ENCODE data around the gene ACTA2.
A peak's percentile ranks its signal among the peaks of the same experiment; 100 is the strongest.

Gene ACTA2

DNA sequence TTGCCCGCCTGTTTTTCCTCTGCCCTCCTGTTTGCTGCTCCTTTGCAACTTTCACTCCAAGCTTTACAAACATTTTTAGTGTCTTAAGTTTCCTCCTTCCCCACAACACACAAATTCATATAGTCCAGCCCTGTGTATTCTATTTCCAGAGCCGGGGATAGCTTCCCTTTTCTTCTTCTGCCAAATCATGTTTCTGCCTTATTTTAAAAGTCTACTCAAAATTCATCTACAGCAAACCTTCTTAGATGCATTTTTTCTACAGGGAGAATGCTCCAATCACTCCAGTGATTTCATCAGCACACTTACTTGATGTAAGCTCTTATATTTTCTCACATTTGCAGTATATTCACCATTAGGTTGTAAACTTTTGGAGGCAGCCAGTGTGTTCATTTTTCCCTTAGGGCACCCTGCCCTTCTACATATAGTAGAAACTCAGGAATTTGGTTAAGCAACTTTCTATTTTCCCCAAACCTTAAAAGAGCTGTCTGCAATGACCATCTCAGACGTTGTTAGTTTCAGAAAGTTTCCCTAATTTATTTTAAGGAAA, 12.4 kb upstream of the ACTA2 start:
- H3K27me3 Mint-ChIP-seq (ENCODE audit: low read depth), result no peaks in the 10 kb centered on the region
- H3K4me1 Mint-ChIP-seq, result peaks cover 37% of the 10 kb centered on the region
- H3K27ac Mint-ChIP-seq, result peak overlapping the region in 2 of 3 experiments; percentile 69 to 81
- no peak overlapping the region for H3K4me3 Mint-ChIP-seq
- no peaks in the 10 kb centered on the region for H3K36me3 Mint-ChIP-seq (ENCODE audit: low read depth)
- TF ChIP-seq, protein P1, sequence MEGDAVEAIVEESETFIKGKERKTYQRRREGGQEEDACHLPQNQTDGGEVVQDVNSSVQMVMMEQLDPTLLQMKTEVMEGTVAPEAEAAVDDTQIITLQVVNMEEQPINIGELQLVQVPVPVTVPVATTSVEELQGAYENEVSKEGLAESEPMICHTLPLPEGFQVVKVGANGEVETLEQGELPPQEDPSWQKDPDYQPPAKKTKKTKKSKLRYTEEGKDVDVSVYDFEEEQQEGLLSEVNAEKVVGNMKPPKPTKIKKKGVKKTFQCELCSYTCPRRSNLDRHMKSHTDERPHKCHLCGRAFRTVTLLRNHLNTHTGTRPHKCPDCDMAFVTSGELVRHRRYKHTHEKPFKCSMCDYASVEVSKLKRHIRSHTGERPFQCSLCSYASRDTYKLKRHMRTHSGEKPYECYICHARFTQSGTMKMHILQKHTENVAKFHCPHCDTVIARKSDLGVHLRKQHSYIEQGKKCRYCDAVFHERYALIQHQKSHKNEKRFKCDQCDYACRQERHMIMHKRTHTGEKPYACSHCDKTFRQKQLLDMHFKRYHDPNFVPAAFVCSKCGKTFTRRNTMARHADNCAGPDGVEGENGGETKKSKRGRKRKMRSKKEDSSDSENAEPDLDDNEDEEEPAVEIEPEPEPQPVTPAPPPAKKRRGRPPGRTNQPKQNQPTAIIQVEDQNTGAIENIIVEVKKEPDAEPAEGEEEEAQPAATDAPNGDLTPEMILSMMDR (IDR thresholded peaks at IDR 0.05; ENCODE audit: unreplicated experiment in 3 of 3), result no peak
- no peaks in the 10 kb centered on the region for H3K9me3 Mint-ChIP-seq

DNA sequence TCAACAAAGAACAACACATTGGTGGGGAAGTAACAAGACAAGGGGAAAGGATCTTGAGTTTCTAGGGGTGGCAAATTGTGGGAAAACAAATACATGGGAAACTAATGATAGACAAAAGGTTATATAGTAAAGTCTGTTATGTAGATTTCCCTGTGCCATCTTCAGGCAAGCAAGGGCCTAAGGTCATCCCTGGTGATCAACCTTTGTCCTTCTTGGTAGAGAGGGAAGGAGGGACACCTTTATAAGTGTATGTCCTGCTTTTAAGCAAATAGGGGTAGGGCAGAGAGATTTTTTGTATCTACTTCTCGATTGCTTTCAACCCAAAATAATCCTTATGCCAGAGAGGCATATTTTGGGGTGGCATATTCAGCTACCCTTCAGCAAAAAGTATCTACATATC, 11.8 kb upstream of the ACTA2 start:
- no peaks in the 10 kb centered on the region for H3K9me3 Mint-ChIP-seq
- no peak overlapping the region for H3K4me3 Mint-ChIP-seq
- TF ChIP-seq, protein P1 (IDR thresholded peaks at IDR 0.05; ENCODE audit: unreplicated experiment in 3 of 3), result no peak
- peaks cover 32% of the 10 kb centered on the region for H3K4me1 Mint-ChIP-seq
- no peaks in the 10 kb centered on the region for H3K27me3 Mint-ChIP-seq (ENCODE audit: low read depth)
- H3K36me3 Mint-ChIP-seq (ENCODE audit: low read depth), result no peaks in the 10 kb centered on the region
- peak overlapping the region in 1 of 3 experiments; percentile 81 for H3K27ac Mint-ChIP-seq

DNA sequence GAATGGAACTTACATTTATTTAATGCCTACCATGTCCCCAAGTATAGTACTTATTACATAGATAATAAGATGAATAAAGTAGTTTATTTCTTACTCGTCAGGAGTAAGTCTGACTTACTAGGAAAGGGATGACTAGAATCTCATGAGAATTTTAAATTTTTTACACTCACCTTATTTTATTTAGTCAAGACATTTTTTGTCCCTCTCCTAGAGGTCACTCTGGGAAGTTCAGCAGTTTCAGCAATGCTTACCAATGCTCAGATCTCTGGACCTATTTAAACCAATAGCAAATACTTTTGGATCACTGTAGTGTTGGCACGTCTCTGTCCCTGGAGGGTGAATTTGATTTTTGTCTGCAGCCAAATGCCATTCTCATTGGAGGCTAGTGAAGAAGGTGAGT, 10.7 kb upstream of the ACTA2 start:
- peaks cover 25% of the 10 kb centered on the region for H3K4me1 Mint-ChIP-seq
- H3K36me3 Mint-ChIP-seq (ENCODE audit: low read depth), result no peaks in the 10 kb centered on the region
- TF ChIP-seq, protein P1 (IDR thresholded peaks at IDR 0.05; ENCODE audit: unreplicated experiment in 3 of 3), result no peak
- no peak overlapping the region for H3K4me3 Mint-ChIP-seq
- no peaks in the 10 kb centered on the region for H3K27me3 Mint-ChIP-seq (ENCODE audit: low read depth)
- H3K9me3 Mint-ChIP-seq, result no peaks in the 10 kb centered on the region
- H3K27ac Mint-ChIP-seq, result no peak overlapping the region

DNA sequence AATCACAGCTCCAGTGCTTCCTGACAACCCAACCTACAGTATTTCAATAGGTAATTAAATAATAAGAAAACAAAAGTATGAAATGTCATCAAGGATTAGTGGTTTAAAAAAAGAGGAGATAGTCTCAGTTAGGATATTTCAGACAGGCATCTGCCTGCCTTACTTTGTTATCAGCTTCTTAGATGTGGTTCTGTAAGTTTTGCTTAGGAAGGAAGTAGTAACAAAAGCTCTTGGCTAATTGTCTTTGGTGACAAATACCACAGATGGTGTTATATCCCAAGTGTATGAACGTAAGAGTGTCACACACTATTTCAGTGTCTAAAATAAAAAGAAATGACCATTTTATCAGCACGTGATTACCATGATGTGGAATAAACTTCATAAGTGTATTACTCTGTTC, 9.8 kb upstream of the ACTA2 start:
- H3K36me3 Mint-ChIP-seq (ENCODE audit: low read depth), result no peaks in the 10 kb centered on the region
- TF ChIP-seq, protein P1 (IDR thresholded peaks at IDR 0.05; ENCODE audit: unreplicated experiment in 3 of 3), result no peak

DNA sequence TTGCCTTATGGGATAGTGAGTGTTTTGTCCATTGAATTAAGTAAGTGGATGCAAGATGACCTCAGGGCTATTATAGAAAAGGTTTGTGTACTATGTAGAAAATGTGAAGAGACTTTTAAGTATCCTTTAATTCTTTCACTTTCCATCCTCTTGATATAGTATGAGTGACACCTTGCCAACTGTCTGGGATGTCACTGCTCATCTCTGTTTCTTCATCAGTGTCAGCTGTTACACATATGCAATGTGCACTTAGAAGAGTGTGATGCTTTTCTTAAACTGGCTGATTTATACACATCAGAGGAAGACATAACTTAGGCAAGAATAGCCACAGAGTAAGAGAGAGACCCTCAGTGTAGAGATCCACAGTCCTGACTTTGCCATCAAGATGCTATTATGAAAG, 8.7 kb upstream of the ACTA2 start:
- H3K4me1 Mint-ChIP-seq, result peaks cover 18% of the 10 kb centered on the region
- H3K27me3 Mint-ChIP-seq (ENCODE audit: low read depth), result peaks cover 4% of the 10 kb centered on the region
- no peak overlapping the region for H3K27ac Mint-ChIP-seq
- TF ChIP-seq, protein P1 (IDR thresholded peaks at IDR 0.05; ENCODE audit: unreplicated experiment in 3 of 3), result no peak
- no peaks in the 10 kb centered on the region for H3K9me3 Mint-ChIP-seq
- H3K4me3 Mint-ChIP-seq, result no peak overlapping the region
- no peaks in the 10 kb centered on the region for H3K36me3 Mint-ChIP-seq (ENCODE audit: low read depth)

More for the DNA sequence above, 9.8 kb upstream of the ACTA2 start:
- H3K27ac Mint-ChIP-seq, result no peak overlapping the region
- H3K9me3 Mint-ChIP-seq, result no peaks in the 10 kb centered on the region
- no peak overlapping the region for H3K4me3 Mint-ChIP-seq
- peaks cover 23% of the 10 kb centered on the region for H3K4me1 Mint-ChIP-seq
- peaks cover 4% of the 10 kb centered on the region for H3K27me3 Mint-ChIP-seq (ENCODE audit: low read depth)

DNA sequence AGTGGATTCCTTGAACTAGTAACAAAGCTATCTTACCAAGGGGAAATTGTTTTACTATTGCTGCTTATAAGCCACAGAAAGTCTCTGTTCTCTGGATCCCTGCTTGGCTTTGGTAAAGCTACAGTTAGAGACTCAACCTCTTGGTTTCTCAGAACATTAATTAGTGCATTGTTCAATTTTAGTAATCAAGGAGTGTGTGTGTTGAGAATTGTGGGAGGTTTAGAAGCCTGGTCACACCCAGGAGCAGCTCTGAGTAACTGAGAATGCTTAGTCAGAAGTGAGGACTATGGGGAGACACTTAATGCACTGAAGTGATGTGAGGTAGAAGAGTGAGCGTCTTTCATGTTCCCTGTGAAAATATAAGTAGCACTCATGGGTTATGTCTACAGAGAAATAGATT, 8.2 kb upstream of the ACTA2 start:
- H3K27ac Mint-ChIP-seq, result no peak overlapping the region
- H3K9me3 Mint-ChIP-seq, result no peaks in the 10 kb centered on the region
- H3K27me3 Mint-ChIP-seq (ENCODE audit: low read depth), result peaks cover 4% of the 10 kb centered on the region
- H3K36me3 Mint-ChIP-seq (ENCODE audit: low read depth), result no peaks in the 10 kb centered on the region
- TF ChIP-seq, protein P1 (IDR thresholded peaks at IDR 0.05; ENCODE audit: unreplicated experiment in 3 of 3), result no peak
- peaks cover 13% of the 10 kb centered on the region for H3K4me1 Mint-ChIP-seq
- no peak overlapping the region for H3K4me3 Mint-ChIP-seq
